HG02943 (cell line): ENCODE measurements around the gene TDRD6.
"Not testable (repeated sequence)": the region's sequence is repeated elsewhere in the genome, so short reads cannot be mapped to it uniquely, and the experiment has no call there.

ENCODE experiments used
- ATAC-seq: cut with Tn5 transposase; IDR thresholded peaks from one replicate; pipeline ENCODE4 v1.9.1; 2021; ENCODE audit warnings: mild to moderate bottlenecking, low read depth, moderate library complexity; ENCODE audit not compliant: unreplicated experiment

Gene TDRD6, protein sequence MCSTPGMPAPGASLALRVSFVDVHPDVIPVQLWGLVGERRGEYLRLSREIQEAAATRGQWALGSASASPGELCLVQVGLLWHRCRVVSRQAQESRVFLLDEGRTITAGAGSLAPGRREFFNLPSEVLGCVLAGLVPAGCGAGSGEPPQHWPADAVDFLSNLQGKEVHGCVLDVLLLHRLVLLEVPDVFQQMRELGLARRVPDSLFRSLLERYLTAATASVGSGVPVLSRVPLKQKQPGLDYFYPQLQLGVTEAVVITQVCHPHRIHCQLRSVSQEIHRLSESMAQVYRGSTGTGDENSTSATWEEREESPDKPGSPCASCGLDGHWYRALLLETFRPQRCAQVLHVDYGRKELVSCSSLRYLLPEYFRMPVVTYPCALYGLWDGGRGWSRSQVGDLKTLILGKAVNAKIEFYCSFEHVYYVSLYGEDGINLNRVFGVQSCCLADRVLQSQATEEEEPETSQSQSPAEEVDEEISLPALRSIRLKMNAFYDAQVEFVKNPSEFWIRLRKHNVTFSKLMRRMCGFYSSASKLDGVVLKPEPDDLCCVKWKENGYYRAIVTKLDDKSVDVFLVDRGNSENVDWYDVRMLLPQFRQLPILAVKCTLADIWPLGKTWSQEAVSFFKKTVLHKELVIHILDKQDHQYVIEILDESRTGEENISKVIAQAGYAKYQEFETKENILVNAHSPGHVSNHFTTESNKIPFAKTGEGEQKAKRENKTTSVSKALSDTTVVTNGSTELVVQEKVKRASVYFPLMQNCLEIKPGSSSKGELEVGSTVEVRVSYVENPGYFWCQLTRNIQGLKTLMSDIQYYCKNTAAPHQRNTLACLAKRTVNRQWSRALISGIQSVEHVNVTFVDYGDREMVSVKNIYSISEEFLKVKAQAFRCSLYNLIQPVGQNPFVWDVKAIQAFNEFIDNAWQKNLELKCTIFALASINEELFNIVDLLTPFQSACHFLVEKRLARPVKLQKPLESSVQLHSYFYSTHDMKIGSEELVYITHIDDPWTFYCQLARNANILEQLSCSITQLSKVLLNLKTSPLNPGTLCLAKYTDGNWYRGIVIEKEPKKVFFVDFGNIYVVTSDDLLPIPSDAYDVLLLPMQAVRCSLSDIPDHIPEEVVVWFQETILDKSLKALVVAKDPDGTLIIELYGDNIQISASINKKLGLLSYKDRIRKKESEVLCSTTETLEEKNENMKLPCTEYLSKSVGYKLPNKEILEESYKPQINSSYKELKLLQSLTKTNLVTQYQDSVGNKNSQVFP (N-terminal part only)

DNA sequence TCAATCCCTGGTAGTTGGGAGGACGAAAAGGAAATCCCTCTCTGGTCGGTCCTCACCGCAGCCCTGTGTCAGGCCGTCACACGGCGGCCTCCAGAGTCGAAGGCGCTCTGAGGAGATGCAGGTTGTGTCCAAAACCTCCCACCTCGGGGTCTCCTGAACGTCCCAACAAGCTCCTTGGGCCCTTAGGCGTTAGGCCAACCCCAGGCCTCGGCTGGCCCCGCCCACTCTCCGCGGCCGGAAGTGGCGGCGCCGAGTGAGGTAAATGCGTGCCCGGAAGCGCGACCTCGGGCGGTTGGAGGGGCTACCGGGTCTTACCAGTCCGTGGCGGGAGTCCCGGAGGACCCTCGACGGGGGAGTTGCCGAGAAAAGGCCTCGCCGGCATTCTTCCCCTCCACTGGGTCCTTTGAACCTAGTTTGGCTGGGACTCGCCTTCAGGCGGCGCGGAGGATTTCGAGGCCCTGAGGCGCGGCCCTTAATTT is at the start of gene TDRD6:
Gene TDRD6, plus strand, starts transcription at position 267 of the 479 bp plus-strand sequence. CDS start 244 bp downstream, outside the sequence.
- ATAC-seq = no peak

DNA sequence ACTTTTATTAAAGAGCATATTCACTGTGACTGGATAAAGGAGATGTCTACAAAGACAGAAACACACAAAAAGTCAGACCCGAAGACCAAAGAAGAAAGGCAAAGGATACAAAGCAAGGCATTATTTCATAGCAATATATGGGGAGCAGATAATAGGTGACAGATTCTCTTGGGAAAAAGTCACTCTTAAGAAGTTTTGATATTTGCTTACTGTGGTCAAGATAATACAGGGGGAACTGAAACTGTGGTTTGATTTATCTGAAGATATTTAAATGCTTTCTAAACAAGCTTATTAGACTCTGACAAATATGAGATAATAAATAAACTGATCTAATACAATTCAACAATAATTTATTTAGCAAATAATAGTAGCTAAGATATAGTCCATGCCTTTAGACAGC is 49.8 kb upstream of the TDRD6 start:
- no peak for ATAC-seq

- no peak for ATAC-seq
These were observed 49.0 kb upstream of the TDRD6 start for GRCh38 chr6:46638650-46639049.

DNA sequence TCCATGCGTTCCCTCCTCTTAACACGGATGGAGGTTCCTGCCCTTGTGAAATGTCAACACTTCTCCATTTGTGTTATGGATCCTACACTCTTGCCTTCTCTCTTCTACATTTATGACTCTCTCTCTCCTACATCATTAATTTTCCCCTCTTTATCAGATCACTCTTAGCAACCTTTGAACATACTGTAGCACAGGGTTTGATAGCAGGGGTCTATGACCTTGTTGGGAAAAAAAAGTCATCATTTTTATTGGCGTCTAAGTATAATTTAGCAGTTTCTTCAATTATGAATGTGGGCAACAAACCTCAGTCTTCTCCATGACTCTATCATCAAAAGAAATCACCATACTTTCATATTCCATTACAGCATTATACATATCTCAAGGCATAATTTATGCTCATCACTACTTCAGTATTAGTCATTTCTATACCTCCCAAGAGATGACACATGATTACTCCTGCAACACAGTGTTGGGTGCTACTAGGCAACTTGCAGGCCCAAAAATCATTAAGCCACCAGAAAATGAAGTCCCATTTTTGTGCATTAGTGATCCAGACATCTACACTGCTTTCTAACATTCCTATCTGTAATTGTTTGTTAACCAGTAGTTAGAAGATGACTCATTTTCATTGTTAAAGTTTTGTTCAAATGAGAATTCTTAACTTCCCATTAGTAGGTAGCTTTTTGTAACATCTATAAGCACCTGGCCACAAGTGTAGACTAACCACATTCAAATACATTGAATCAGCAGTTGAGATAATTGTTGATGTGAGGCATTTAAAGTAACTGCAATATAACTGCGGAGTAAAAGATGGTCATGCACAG is 44.5 kb upstream of the TDRD6 start:
- ATAC-seq = no peak

GRCh38 chr6:46645265-46645664 is 42.4 kb upstream of the TDRD6 start:
- no peak for ATAC-seq

- ATAC-seq = not testable (repeated sequence)
These were observed 39.6 kb upstream of the TDRD6 start for GRCh38 chr6:46648108-46648507.

GRCh38 chr6:46648869-46649492 is 38.7 kb upstream of the TDRD6 start:
- no peak for ATAC-seq

- no peak for ATAC-seq
These were observed 36.7 kb upstream of the TDRD6 start for GRCh38 chr6:46651006-46651405.

DNA sequence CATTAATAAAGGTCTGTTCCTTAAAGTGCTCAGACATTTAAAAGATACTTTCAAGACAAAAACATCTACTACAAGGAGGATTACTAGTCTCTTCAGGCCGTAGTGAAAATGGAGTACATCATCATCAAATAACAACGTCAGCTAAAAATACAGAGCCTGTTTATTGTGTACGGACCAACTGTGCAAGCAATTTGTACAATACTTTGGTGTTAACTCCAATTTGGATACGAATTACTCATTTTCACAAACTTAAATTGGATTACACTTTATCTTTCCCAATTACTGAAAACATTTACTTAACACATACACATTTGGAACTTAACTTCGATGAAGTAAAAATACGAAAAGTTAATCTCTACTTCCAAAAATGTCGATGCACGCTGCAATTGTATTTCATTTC is 35.9 kb upstream of the TDRD6 start:
- no peak for ATAC-seq

GRCh38 chr6:46652232-46652602 is 35.5 kb upstream of the TDRD6 start:
- ATAC-seq = no peak

DNA sequence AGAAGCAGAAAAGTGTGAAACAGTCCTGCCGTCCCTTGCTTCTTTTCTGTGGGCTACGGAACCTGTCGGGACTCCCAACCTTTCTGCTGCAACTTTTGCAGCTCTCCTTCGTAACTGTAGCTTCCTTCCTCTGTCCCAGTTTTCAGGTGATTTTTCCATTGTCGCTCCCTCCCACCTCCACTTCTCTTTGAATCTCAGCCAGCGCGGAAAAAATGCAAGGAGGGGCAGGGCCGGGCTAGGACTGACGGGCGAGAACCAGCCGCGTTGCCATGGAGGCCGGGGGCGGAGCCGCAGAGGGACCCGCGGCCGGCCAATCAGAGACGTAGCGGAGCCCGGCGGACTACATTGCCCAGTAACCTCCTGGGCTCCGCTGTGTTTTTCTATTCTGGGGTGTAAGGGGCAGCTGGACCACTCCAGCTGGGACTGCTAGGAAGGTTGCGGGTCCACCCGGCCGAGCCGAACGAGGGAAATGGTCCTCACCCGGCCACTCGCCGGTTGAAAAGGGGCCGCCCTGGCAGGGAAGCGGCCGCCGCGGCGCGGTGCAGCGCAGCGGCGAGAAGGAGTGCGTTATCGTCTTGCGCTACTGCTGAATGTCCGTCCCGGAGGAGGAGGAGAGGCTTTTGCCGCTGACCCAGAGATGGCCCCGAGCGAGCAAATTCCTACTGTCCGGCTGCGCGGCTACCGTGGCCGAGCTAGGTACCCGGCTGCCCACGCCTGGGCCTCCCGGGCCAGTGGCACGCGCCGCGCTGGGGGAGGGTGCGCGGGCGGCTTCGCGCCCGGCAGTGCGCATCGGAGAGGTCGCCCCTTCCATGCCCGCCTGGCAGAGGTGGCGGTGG is 34.9 kb upstream of the TDRD6 start, which contains the start of the genes CYP39A1 and SLC25A27:
Gene CYP39A1, minus strand, starts transcription at position 216 of the 836 bp plus-strand sequence. CDS start 236 bp downstream, outside the sequence.
Gene SLC25A27, plus strand, starts transcription at position 373 of the 836 bp plus-strand sequence. Its CDS starts 218 bp downstream, at position 591.
- peak; percentile 100 for ATAC-seq

- ATAC-seq = no peak
These were observed 34.1 kb upstream of the TDRD6 start for GRCh38 chr6:46653439-46654195.

DNA sequence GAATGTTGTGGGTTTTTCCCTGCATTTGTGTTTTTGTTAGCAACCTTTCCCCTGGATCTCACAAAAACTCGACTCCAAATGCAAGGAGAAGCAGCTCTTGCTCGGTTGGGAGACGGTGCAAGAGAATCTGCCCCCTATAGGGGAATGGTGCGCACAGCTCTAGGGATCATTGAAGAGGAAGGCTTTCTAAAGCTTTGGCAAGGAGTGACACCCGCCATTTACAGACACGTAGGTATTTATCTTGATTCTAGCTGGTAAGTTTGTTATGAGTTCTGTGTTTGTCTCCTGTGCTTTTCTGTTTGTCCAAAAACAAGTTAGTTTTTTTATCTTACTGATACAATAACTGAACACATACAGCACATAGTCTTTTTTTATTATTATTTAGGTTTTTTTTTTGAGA is 31.9 kb upstream of the TDRD6 start:
- no peak for ATAC-seq

DNA sequence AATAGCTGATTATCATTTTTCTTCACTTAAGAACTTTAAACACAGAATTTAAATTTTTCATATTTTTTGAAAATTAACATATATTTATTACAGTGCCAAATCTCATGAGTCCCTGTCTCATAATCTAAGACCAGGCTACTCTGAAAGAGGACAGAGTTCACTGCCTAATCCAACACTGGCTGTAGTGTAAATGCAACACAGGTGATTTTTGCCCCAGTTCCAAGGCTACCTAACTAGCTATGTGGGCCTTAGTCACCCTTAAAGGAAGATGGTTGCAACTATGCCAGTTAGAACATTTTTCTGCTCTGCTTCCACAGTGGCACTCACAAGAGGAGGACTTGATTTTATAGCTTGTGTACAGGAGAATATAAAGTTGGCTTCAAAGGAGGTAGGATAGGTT is 30.0 kb upstream of the TDRD6 start:
- ATAC-seq = no peak

DNA sequence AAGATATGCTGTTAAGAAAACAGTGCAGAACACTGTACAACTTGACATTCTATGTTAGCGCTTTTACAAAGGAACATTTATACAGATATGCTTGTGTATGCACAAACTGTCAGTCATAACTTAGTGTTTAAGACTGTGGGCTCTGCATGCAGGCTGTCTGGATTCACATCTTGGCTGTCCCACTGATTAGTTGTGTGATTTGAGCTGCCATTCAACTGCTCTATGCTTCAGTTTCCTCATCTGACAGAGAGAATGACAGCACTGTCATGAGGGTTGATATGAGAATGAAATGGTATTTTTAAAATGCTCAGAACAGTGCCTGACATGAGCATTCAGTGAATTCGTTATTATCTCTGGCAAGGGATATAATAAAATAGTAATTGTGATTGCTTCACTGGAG is 26.2 kb upstream of the TDRD6 start:
- no peak for ATAC-seq

GRCh38 chr6:46667377-46667776 is 20.3 kb upstream of the TDRD6 start:
- ATAC-seq = no peak

DNA sequence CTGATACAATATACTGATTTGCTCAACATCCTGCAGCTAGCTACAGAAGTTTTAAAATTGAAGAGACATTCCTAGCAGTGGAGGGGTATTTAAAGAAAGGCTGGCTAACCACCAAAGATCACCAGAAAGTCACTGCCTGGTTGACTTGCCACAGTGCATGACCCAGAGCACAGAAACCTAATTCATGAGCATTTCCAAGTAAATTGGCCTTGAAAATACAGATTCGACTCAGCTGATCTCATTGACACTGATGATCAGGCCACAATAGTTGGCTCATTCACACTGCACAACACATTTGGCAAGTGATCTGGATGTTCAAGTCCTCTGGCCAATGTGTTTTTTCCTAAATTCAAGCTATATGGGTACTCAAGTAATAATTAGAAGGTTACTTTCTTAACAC is 13.3 kb upstream of the TDRD6 start:
- no peak for ATAC-seq
